ENCODE results near the gene INSL4.

Gene INSL4

DNA sequence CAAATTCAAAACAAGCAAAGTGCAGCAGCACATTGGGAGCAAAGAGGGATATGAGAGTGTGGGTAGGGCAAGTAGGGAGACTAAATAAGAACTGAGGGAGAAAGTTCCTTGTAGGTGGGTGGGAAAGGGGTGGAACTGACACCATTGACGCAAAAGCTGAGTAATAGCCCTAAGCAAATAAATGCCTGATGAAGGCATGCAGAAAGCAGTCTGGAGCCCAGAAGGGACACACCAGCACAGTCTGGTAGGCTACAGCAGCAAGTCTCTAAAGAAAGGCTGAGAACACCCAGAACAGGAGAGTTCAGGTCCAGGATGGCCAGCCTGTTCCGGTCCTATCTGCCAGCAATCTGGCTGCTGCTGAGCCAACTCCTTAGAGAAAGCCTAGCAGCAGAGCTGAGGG is at the start of gene INSL4:
INSL4 (plus strand) TSS at position 208 of the 400 bp plus-strand sequence; CDS start at position 313, 105 bp downstream.
- no peak for DNase-seq

DNA sequence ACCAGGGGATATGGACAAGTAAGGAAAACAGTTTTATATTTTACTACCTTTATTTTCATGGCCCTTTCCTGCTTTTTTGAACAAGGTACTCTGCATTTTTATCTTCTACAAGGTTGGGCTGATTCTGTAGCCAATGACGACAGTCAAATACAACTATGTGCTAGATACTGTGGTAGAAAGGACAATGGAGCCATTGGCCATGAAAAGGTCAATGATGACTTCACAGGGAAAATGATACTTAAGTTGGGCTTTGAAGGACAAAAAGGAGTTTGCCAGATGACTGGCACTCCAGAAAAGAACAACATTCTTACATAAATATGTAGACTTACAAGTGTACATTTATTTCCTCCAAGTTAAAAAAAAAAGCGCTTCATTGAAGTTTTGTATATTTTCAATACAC is 46.4 kb upstream of the INSL4 start:
- no peak for DNase-seq

DNA sequence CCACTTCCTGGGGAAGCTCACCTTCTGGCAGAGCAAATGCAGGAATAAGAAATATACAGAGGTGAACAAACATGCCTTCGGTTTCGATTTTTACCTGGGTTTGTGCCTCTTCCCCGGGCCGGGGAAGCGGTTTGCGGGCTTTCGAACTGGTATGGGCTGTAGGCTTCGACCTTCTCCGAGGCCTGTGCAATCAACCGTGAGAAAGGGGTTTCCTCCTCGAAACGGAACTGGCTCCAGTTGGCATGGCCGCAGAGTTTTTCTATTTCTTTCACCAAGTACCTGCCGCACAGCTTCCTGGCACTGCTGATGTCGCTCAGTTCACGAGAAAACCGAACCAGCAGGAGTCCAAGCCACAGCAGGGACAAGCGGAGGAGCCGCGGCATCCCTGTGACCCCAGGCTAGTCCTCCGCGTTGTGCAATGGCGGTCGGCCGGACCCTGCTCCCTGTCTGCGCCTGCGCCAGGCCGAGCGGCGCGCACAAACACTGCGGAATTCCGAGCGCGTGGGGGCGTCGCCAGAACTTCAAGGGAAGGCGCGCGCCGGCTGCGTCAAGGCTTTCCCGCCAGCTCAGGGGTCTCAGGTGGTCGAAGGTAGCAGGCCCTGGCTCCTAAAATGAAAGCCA is 45.9 kb upstream of the INSL4 start, which contains the start of gene INSL6:
INSL6 (minus strand) TSS at position 420 of the 621 bp plus-strand sequence; CDS start at position 383, 37 bp downstream.
- no peak for DNase-seq

DNA sequence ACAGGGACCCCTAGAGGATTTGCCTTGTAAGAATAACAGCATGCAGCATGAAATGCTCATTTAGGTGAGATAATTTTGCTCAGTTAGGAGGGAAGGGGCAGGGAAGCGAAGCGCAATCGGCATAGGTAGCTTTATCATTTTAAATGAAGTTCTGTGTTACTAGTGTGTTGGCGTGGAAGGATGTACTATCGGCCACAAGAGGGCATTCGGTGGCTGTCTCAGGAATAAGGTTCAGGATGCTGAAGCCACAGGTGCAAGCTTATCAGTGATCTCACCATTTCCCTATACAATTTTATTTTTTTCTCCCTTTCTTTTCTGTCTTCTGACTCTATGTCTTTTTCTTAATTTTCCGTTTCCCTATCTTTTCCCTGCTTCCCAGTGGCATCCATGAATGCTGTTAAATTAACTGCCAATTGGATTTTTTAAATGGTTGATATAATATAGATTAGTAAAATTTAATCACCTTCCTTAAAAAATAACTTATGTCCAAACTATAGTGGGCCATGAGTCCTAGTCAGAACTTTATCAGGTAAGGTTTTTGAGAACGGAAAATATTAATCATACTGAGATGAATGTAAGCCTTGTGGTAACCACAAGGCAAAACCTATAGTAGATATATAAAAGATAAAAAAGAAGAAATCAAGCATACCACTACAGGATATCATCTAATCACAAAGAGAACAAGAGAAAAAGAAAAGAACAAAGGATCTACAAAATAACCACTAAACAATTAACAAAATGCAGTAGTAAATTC is 44.6 kb upstream of the INSL4 start:
- peak in 1 of 2 experiments; percentile 11 for DNase-seq

DNA sequence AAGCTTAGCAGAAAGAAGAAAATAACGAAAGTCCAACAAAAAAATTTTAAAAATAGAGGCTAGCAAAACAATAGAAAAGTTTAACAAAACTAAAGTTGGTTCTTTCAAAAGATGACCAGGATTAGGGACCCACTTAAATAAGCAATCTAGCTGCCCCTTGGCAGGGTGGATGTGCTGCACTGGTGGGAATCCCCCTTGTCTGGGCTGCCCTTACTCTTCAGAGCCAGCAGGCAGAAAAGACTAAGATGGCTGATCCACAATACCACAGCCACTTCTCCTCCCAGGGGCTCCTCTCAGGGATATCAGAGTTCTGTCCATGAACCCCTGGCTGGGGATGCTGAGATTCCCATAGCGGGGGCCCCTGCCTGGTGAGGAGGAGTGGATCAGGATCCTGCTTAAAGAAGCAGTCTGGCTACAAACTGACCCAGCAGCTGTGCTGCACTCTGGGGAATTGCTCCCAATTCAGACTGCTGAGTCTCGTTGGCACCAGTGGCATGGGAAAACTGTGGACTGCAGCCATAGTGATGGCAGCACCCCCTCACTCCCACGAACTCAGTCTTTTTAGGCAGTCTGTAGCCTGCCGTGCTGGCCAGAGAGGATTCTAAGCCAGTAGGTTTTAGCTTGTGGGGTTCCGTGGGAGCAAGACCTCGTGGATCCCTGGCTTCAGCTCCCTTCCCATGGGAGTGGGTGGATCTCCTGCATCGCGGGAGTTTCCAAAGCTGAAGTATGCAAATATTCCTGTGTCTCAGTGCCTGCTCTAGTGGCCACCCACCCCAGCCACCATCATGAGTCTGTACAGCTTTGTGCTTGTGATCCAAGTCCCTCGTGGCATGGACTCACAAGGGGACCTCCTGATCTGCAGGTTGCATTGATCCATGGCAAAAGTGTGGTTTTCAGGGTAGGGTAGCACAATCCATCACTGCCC is 42.9 kb upstream of the INSL4 start:
- no peak for DNase-seq

DNA sequence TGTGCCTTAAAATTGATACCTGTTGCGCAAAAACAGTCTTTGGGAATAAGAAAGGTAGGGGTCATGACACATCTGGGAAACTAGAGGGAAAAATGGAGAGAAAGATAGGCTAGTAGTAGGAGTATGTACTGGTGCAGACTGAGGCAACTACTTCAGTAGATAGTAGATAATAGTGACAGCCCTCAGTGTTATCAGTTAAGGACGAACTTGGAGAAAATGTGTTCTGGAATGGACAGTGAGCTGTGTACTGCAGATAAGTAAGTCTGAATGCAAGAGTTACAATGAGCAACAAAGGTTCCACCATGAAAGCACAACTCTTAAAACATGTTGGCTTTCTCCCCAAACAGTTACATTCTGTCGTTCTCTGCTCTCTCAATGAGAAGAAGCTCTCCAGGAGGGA is 39.2 kb upstream of the INSL4 start:
- DNase-seq: no peak

DNA sequence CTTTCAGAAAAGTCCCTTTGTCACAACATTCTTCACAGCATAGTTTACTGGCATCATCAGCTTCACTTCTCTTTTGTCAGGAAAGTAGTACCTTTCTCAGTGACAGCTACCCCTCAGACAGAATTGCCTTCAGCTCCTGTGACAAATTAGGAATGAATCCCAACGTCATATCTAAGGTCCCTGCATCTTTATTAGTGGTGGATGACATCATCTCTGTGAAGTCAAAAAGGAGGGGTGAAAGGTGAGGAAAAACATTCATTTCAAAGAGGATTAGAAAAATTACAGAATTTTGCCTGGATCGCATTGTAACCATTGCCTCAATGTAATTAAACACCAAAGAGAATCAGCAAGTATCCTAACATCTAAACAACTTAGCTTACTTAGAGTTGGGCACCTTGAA is 37.9 kb upstream of the INSL4 start:
- DNase-seq: no peak

DNA sequence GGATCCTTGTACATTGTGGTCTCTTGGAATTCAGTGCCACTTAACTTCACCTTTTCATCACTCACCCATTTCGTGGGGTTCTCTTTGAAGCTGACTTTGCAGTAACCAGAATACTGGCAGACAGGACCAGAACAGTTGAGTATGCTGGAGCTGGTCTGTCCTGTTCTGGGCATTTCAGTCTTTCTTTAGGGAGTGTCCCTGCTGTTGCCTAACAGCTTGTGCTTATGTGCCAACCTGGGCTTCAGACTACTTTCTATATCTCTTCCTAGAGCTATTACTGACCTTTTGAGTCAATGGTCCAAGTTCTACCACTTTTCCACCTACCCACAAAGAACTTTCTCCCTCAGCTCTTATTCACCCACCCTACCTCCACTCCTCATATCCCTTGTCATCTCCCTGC is 35.8 kb upstream of the INSL4 start:
- DNase-seq: no peak

DNA sequence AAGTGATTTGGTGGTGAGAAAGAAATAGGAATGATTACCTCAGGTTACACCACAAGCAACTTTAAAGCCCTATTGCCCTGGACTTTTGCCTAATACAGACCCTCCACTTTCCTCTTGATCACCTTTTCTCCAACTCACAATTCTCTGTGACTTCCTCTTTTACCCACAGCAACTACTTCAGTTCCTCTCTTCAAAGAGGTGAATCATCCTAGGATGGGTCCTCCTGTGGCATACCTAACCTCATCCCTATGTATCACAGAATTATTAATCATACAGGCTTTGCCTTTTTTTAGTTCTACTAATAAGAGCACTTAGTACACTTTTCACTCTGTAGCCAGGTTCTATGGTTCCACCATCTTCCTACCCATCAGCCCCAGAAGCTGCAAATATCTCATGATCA is 26.1 kb upstream of the INSL4 start:
- DNase-seq: no peak

DNA sequence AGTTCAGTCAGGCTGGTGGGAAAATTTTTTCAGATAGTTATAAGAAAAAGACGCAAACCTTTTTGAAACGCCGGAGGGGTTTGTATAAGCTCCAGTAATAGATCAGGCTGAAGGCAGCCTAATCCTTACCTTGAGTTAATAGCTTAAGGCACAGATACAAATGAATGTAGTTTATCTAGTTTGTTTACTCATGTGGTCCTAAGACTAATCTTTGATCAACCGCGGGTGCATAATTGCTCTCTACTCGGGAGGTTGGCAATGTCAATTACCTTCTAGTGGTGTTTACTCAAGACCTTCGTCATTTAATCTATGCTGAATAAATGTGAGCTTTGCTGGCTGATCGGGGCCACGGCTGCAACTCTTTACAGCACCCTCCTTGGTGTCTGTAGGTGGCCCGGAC is 665 bp upstream of the INSL4 start:
- DNase-seq: no peak

DNA sequence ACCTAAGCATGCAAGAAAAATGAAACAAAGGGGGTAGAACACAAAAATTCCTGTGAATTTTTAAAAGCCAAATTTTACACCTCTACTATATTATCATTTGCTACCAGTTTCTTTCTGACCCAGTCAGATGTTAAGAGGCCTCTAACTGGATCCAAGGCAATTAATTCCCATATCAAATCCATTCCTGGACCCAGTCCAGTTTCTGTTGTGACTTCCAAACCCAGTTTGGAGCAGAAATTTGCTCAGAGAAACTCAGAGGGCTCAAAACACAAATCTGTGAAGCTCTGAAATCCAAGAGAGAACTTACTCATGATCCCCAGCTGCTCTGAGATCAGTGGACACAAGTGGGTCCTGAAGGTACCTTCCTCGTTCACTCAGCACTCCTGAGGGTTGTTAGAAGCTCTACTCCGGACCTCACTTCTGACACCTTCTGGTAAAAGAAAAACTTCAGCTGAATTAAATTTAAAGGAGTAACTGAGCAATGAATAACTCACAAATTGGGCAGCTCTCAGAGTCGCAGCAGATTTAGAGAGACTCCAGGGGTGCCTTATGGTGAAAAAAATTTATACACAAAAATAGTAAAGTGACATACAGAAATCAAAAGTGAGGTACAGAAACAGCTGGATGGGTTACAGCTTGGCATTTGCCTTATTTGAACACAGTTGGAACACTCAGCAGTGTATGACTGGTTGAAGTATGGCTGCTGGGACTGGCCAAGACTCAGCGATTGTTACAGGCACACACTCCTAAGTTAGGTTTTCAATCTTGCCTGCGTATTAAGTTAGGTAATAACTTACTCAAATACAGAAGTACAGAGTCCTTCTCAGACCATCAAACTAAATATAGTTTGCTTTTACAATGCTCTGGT is 32.4 kb downstream of the INSL4 start:
- DNase-seq: peak in 1 of 2 experiments; percentile 1

DNA sequence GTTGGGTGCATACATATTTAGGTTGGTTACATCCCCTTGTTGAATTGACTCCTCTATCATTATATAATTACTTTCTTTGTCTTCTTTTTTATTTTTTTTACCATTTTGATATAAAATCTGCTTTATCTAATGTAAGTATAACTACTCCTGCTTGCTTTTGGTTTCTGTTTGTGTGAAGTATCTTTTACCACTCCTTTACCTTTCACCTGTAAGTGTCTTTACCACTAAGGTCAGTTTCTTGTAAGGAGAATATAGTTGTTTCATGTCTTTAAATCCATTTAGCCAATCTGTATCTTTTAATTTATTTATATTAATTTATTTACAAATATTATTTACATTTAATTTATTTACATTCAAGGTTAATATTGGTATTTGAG is 33.0 kb downstream of the INSL4 start:
- no peak for DNase-seq

DNA sequence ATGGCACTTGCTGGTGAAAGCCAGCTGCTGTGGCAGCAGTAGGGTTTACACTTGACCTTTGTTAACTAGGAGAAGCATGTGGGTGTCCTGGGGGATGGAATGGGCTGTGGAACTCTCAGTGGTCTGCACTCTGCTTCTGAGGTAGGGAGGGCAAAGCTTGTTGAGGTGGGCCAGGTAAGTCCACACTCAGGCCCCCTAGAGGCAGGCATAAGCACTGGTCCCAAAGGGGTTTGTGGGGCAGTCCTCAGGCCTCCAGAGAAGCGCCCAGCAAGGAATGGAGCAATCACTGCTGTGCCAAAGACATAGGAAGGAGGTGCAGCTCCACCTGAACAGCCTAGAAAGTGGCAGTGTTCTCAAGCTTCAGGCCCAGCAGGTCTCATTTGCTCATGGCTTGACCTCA is 34.7 kb downstream of the INSL4 start:
- no peak for DNase-seq

DNA sequence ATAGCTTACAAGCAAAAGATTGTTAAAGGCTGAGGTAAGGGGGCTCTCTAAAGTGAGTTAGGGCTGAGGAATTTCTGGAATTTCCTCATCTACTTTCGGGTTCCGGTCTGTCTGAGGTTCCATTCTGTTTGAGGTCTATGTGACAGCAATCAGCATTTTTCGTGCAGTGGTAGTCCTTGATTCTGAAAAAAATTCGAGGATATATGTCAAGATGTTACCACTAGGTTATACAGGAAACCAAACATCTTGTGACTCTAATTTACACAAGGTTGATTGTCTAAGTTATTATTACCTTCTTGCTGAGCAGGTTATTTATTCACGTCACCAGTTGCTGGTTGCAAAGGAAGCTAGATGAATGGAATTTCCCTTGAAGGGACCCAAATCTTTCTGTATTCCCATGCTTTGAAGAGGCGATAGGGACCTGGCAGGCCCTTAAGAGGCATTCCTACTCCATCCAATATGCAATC is 38.1 kb downstream of the INSL4 start:
- DNase-seq: peak in 1 of 2 experiments; percentile 53

DNA sequence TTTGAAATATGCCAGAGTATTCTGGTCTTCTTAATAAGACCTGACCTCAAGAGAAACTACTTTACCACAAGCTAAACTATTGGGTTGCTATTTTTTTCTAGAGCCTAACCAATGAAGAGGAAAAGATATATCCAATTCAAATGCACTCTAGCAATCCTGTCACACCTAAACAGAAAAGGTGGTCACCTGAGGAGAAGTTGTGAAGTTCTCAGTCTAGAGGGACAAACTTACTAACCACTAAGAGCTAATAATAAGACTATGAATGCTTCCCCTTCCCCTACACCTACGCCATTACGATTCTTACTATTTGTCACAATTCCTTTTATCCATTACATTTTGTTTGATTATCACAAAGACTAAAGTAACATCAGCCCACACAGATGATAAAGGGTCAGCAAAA is 43.6 kb downstream of the INSL4 start:
- DNase-seq: no peak

DNA sequence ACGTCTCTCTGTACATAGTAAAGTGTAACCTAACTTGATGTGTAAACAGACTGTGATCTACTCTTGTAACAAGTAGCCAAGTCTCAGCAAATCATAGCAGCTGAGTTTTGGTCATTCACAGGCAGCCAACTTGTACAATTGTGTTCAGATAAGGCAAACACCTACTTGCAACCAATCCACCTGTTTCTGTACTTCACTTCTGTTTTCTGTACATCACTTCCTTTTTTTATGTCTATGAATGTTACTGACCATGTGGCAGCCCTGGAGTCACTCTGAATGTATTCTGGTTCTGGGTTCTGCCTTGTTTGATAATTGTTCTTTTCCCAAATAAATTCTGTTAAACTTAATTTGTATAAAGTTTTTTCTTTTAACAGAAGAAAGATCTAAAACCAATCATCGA is 47.3 kb downstream of the INSL4 start:
- DNase-seq: no peak
